Measurements from ENCODE around the gene TNPO1. TPM values are rescaled to one million over a fixed set of nuclear protein-coding genes. Genes with fewer than 3 reads are reported as not detected.
A peak's percentile ranks its signal among the peaks of the same experiment; 100 is the strongest.

The TNPO1 gene
- total RNA-seq, 1 donor from 2014 or later = 98.3 TPM

DNA sequence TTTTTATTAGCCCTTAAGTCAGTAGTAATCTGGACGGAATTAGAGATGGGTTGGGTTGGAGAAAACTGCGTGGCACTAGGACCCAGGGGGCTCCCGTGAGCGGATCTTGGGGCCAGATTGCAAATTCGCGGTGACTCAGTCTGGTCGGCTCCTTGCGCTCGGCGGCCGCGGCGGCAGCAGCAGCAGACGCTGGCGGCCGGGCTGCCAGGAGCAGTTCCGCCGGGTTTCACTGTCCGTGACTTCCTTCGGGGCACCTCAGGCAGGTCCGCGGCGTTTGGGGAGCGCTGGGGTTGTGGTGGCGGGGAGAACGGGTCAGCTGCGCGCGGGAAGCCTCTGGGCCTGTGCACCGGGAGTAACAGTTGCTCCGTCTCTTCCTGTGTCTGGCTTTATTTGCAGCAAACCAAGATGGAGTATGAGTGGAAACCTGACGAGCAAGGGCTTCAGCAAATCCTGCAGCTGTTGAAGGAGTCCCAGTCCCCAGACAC is 31.6 kb downstream of the TNPO1 start:
- intact Hi-C loops (cut with DNase I) = no loop called here
- DNase-seq (ENCODE audit: low spot score) = peak; percentile 92
- ATAC-seq = peak; percentile 97

GRCh38 chr5:72848474-72849428 is 32.3 kb downstream of the TNPO1 start:
- intact Hi-C loops (cut with DNase I) = no loop called here
- ATAC-seq = peak; percentile 68
- DNase-seq (ENCODE audit: low spot score) = peak; percentile 75

GRCh38 chr5:72849546-72849945 is 33.1 kb downstream of the TNPO1 start:
- no peak for DNase-seq (ENCODE audit: low spot score)

GRCh38 chr5:72850113-72850512 is 33.7 kb downstream of the TNPO1 start:
- intact Hi-C loops (cut with DNase I) = no loop called here
- ATAC-seq = no peak
- DNase-seq (ENCODE audit: low spot score) = no peak

More at GRCh38 chr5:72849546-72849945, 33.1 kb downstream of the TNPO1 start:
- no peak for ATAC-seq
- intact Hi-C loops (cut with DNase I) = no loop called here

GRCh38 chr5:72852356-72852755 is 35.9 kb downstream of the TNPO1 start:
- intact Hi-C loops (cut with DNase I) = no loop called here
- DNase-seq (ENCODE audit: low spot score) (no peak), ATAC-seq (no peak)

- intact Hi-C loops (cut with DNase I) = no loop called here
- DNase-seq (ENCODE audit: low spot score) = no peak
- ATAC-seq = no peak
Measured at GRCh38 chr5:72854419-72854818, 38.0 kb downstream of the TNPO1 start.

DNA sequence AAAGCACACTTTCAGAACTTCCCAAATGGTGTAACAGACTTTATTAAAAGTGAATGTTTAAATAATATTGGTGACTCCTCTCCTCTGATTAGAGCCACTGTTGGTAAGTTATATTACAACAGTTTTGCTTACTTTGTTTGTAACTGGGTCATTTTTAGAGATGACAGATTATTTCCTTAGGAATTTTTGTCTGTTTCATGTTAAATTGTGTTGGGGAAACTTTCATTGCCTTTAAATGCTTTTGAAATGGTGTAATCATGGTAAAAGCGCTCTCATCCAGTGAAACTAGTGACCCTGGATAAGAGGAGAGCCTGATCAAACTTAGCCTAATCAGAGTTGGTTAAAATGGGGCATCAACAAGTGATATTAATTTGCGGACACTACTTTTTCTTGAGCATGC is 39.4 kb downstream of the TNPO1 start:
- ATAC-seq = no peak
- intact Hi-C loops (cut with DNase I) = loop anchor here (2.0 kb wide), 1 partner anchor 33 kb away; no protein-coding TSS in a partner anchor

DNA sequence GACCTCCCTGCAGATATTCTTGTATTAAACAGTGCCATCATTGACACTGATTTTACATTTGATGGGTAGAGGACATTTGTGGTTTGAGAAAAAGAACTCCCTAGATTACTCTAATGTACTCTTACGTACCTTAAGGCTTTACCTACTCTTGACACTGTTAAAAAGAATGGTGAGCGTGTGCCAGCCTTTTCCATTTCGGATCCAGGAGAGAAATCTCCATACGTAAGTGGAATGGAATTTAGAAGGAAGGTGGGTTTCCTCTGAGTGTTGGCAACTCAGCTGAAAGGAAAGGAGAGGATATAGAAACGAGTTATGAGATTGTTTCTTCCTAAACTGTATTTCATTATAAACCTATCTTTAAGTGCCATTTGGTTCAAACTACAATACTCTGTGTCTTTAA is 40.9 kb downstream of the TNPO1 start:
- intact Hi-C loops (cut with DNase I) = loop anchor here (2.0 kb wide), 1 partner anchor 35 kb away; no protein-coding TSS in a partner anchor
- ATAC-seq (no peak), DNase-seq (ENCODE audit: low spot score) (no peak)

More for the DNA sequence above, 39.4 kb downstream of the TNPO1 start:
- no peak for DNase-seq (ENCODE audit: low spot score)

- DNase-seq (ENCODE audit: low spot score) (no peak), ATAC-seq (no peak)
- intact Hi-C loops (cut with DNase I) = no loop called here
Measured at GRCh38 chr5:72859127-72859526, 42.7 kb downstream of the TNPO1 start.

DNA sequence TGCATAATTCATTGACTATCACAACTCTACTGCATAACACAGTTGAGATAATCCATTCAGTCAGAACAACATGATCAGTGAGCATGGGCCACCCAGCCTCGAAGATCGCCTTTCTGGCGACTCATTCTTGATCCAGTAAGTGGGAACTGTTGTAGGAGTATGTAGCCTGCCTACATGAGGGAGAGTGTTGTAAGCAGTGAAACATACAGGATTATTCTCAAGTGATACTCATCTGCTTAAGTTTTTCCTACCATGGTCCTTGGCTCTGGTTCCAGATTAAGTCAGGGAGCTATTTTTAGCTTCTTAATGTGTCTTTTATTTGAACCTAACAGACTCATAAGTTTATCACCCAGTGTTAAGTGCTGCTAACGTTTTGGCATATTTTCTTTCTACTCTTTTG is 44.0 kb downstream of the TNPO1 start:
- ATAC-seq = no peak
- intact Hi-C loops (cut with DNase I) = no loop called here
- DNase-seq (ENCODE audit: low spot score) = no peak

DNA sequence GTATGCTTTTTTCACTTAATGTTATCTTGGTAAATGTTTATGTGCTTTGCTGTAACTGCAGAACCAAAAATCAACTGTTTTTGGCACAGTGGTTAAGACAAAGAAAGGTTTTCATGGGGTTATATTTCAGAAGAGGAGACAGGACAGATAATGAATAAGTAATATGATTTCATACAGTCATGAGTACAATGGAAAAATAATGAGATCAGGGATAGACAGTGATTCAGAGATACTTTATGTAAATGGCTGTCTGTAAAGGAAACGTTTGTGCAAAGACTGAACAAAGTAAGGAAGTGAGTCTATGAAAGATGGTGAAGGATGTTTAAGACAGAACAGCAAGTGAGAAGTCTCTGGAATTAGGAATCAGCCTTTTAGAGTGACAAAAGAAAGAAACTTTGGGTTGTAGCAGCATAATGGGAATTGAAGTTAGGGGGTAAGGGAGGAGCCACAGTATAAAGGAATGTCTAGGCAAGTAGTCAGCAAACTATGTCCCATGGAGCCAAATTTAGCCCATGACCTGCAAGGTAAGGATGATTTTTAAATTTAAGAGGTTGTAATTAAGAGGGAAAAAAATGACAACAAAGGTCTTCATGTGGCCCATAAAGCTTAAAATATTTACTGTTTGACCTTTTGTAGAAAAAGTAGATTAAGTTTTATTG is 55.0 kb downstream of the TNPO1 start:
- DNase-seq (ENCODE audit: low spot score) (no peak), ATAC-seq (no peak)
- intact Hi-C loops (cut with DNase I) = no loop called here

GRCh38 chr5:72878854-72879253 is 62.4 kb downstream of the TNPO1 start:
- no peak for DNase-seq (ENCODE audit: low spot score)
- ATAC-seq = no peak
- intact Hi-C loops (cut with DNase I) = no loop called here

DNA sequence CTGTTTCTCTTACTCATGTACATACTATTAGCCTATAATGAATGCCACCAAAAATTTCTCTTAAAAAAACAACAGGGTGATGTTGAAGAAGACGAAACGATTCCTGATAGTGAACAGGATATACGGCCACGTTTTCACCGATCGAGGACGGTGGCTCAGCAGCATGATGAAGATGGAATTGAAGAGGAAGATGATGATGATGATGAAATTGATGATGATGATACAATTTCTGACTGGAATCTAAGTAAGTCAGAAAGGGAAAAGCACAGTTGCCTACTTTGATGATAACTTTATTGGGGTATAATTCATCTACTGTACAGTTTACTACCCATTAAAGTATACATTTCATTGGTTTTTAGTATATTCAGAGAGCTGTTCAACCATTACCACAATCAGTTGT is 66.5 kb downstream of the TNPO1 start:
- no peak for ATAC-seq
- intact Hi-C loops (cut with DNase I) = no loop called here
- DNase-seq (ENCODE audit: low spot score) = no peak

DNA sequence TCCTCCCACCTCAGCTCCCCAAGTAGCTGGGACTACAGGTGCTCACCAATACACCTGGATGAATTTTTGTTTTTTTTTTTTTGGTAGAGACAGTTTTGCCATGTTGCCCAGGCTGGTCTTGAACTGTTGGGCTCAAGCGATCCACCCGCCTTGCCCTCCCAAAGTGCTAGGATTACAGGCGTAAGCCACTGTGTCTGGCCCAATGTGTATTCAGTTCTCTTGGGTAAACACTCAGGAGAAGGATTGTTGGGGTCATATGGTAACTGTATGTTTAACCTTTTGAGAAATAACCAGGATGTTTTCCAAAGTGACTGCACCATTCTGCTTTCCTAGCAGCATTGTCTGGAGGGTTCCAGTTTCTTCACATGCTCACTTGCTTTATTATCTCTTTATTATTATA is 67.4 kb downstream of the TNPO1 start:
- DNase-seq (ENCODE audit: low spot score) (no peak), ATAC-seq (no peak)
- intact Hi-C loops (cut with DNase I) = no loop called here

GRCh38 chr5:72884892-72885291 is 68.4 kb downstream of the TNPO1 start:
- no peak for ATAC-seq
- DNase-seq (ENCODE audit: low spot score) = no peak
- intact Hi-C loops (cut with DNase I) = no loop called here

DNA sequence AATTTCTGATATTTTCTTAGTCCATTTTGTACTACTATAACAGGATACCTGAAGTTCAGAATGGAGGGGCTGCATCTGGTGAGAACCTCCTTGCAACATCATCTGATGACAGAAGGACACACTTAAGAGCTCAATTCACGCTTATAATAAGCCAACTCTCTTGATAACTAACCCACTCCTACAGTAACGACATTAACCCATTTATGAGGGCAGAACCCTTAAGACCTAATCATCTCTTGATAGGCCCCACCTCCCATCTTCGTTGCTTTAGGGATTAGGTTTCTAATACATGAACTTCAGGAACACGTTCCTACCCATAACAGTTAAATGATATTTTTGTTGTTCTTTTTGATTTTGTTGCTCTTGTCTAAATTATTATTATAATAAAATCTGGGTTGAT is 69.4 kb downstream of the TNPO1 start:
- DNase-seq (ENCODE audit: low spot score) (no peak), ATAC-seq (no peak)
- intact Hi-C loops (cut with DNase I) = no loop called here

DNA sequence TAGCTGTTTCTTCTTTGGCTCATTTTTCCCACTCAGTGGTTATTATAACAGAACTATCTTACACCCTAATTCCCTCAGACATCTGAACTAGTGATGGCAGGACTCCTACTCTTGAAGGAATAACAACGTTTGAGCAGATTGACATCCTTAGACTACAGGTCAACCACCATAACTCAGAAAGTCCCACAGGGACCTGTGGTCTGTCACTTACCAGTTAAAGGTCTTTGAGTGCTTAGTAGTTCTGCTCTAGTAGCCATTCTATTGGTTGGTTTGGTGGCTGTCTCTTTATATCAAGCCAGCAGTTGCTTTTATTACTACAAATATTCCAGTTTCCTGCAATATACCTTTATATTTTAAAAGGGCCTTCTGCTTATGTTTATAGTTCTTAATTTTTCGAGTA is 72.1 kb downstream of the TNPO1 start:
- ATAC-seq = no peak
- intact Hi-C loops (cut with DNase I) = no loop called here
- no peak for DNase-seq (ENCODE audit: low spot score)

DNA sequence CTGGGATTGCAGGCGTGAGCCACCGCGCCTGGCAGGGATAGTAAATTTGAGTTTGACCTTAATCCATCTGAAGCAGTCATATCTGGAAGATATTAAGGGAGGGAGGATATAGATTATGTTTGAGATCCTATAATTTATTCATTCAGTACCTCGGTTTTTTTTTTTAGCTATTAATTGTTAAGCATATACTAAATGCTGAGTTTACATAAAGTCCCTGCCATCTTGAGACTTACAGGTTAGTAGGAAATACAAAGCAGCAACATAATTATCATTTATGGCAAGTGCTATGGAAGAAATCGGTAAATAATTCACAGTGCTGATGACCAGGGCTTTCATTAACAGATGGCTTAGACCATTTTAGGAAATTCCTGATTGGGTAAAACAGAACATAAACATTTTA is 72.9 kb downstream of the TNPO1 start:
- DNase-seq (ENCODE audit: low spot score) (no peak), ATAC-seq (no peak)
- intact Hi-C loops (cut with DNase I) = no loop called here

DNA sequence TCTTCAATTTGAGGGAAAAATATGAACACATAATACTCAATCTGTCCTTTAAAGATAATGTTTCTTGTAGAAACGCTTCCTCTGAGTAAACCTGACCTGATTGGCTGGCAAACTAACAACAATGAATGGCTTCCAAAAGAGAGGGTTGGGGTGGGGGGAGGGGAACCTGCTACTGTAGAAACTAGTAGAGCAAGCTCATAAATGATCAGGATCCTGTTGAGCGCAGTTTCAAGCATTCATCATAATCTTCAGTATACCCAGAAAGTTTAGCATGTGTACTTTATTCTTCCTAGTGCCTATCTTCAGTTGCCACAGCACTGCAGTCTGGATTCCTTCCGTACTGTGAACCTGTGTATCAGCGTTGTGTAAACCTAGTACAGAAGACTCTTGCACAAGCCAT is 76.4 kb downstream of the TNPO1 start:
- DNase-seq (ENCODE audit: low spot score) (no peak), ATAC-seq (no peak)
- intact Hi-C loops (cut with DNase I) = no loop called here

DNA sequence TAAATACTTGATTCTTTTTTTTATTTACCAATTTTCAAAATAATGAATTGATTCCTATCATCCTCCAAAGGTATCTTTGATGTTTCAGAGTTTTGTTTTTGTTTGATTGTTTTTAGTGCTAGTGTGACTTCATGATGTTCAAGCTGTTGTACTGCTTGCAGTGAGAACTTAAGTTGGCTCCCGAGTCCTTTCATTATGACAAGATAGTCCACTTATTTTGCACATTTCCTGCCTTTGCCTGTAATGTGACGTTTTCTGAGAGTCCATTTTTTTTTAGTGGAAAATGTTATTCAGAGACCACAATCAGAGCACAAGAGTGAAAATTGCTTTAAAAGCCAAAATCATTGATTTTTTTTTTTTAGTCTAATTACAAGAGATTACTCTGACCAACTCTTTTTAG is 79.3 kb downstream of the TNPO1 start:
- DNase-seq (ENCODE audit: low spot score) (no peak), ATAC-seq (no peak)
- intact Hi-C loops (cut with DNase I) = no loop called here
